NOMO-1 (cell line): ENCODE results near the gene ZBTB16.
A peak's percentile ranks its signal among the peaks of the same experiment; 100 is the strongest.
"Not testable (repeated sequence)": the region's sequence is repeated elsewhere in the genome, so short reads cannot be mapped to it uniquely, and the experiment has no call there.

Experiments
- DNase-seq, 2 experiments: peaks; one replicate each; lab custom pipeline; 2025; ENCODE audit not compliant: unreplicated experiment in 2 of 2; lab: John Stamatoyannopoulos, UW

The ZBTB16 gene

GRCh38 chr11:114042234-114042633, 17.3 kb upstream of the ZBTB16 start:
- DNase-seq: no peak

GRCh38 chr11:114044042-114044871, 15.3 kb upstream of the ZBTB16 start:
- no peak for DNase-seq

- no peak for DNase-seq
These were observed 12.2 kb upstream of the ZBTB16 start for GRCh38 chr11:114047327-114047726.

GRCh38 chr11:114049050-114049449, 10.5 kb upstream of the ZBTB16 start:
- no peak for DNase-seq

- not testable (repeated sequence) for DNase-seq
These were observed 9.7 kb upstream of the ZBTB16 start for GRCh38 chr11:114049766-114050165.

- DNase-seq: no peak
These were observed 9.1 kb upstream of the ZBTB16 start for GRCh38 chr11:114050258-114050927.

- DNase-seq: no peak
These were observed 8.0 kb upstream of the ZBTB16 start for GRCh38 chr11:114051558-114051957.

GRCh38 chr11:114052160-114052559, 7.4 kb upstream of the ZBTB16 start:
- no peak for DNase-seq

- DNase-seq: no peak
These were observed 6.1 kb upstream of the ZBTB16 start for GRCh38 chr11:114053406-114053805.

- no peak for DNase-seq
These were observed 4.7 kb upstream of the ZBTB16 start for GRCh38 chr11:114054806-114055205.

- no peak for DNase-seq
These were observed 3.1 kb upstream of the ZBTB16 start for GRCh38 chr11:114056409-114056808.

GRCh38 chr11:114057147-114057546, 2.4 kb upstream of the ZBTB16 start:
- DNase-seq: no peak

- no peak for DNase-seq
These were observed 1.9 kb upstream of the ZBTB16 start for GRCh38 chr11:114057605-114058004.

GRCh38 chr11:114058026-114058706, 1.3 kb upstream of the ZBTB16 start:
- DNase-seq: no peak

- no peak for DNase-seq
These were observed 637 bp upstream of the ZBTB16 start for GRCh38 chr11:114058871-114059277.

GRCh38 chr11:114059984-114060391, 477 bp downstream of the ZBTB16 start:
- peak; percentile 30 to 41 for DNase-seq

GRCh38 chr11:114060392-114061047, 1.0 kb downstream of the ZBTB16 start:
- DNase-seq: no peak

- DNase-seq: peak in 1 of 2 experiments; percentile 18
These were observed 1.7 kb downstream of the ZBTB16 start for GRCh38 chr11:114061048-114061680.

GRCh38 chr11:114061681-114062049, 2.2 kb downstream of the ZBTB16 start:
- DNase-seq: no peak

- no peak for DNase-seq
These were observed 2.8 kb downstream of the ZBTB16 start for GRCh38 chr11:114062272-114062671.
